ENCODE measurements around the gene ARHGAP42.

ARHGAP42 gene

GRCh38 chr11:100966366-100966765, 279.3 kb downstream of the ARHGAP42 start:
- TF ChIP-seq CTCF (conservative IDR thresholded peaks at IDR 0.05; ENCODE audit: low read depth, low read length), result no peak
- no peak for DNase-seq (ENCODE audit: low read depth)
- H3K4me3 ChIP-seq (ENCODE audit: low read length), result no peak overlapping the region

GRCh38 chr11:100969008-100969407, 281.9 kb downstream of the ARHGAP42 start:
- TF ChIP-seq CTCF (conservative IDR thresholded peaks at IDR 0.05; ENCODE audit: low read depth, low read length), result no peak
- no peak overlapping the region for H3K4me3 ChIP-seq (ENCODE audit: low read length)
- DNase-seq (ENCODE audit: low read depth), result no peak

GRCh38 chr11:100970283-100971164, 283.4 kb downstream of the ARHGAP42 start:
- no peak for TF ChIP-seq CTCF (conservative IDR thresholded peaks at IDR 0.05; ENCODE audit: low read depth, low read length)
- no peak for DNase-seq (ENCODE audit: low read depth)
- no peak overlapping the region for H3K4me3 ChIP-seq (ENCODE audit: low read length)

GRCh38 chr11:100972046-100972445, 285.0 kb downstream of the ARHGAP42 start:
- no peak overlapping the region for H3K4me3 ChIP-seq (ENCODE audit: low read length)
- no peak for TF ChIP-seq CTCF (conservative IDR thresholded peaks at IDR 0.05; ENCODE audit: low read depth, low read length)
- DNase-seq (ENCODE audit: low read depth), result no peak

- no peak overlapping the region for H3K4me3 ChIP-seq (ENCODE audit: low read length)
- TF ChIP-seq CTCF (conservative IDR thresholded peaks at IDR 0.05; ENCODE audit: low read depth, low read length), result no peak
- DNase-seq (ENCODE audit: low read depth), result no peak
Measured at GRCh38 chr11:100978442-100978841, 291.4 kb downstream of the ARHGAP42 start.

- DNase-seq (ENCODE audit: low read depth), result no peak
- TF ChIP-seq CTCF (conservative IDR thresholded peaks at IDR 0.05; ENCODE audit: low read depth, low read length), result no peak
- H3K4me3 ChIP-seq (ENCODE audit: low read length), result no peak overlapping the region
Measured at GRCh38 chr11:100978939-100979338, 291.9 kb downstream of the ARHGAP42 start.

- TF ChIP-seq CTCF (conservative IDR thresholded peaks at IDR 0.05; ENCODE audit: low read depth, low read length), result peak; percentile 61
- no peak overlapping the region for H3K4me3 ChIP-seq (ENCODE audit: low read length)
- peak; percentile 10 for DNase-seq (ENCODE audit: low read depth)
Measured at GRCh38 chr11:100980156-100980555, 293.1 kb downstream of the ARHGAP42 start.

All from retinal pigment epithelial cell (primary cell).